ENCODE data around the gene XPC.

DNA sequence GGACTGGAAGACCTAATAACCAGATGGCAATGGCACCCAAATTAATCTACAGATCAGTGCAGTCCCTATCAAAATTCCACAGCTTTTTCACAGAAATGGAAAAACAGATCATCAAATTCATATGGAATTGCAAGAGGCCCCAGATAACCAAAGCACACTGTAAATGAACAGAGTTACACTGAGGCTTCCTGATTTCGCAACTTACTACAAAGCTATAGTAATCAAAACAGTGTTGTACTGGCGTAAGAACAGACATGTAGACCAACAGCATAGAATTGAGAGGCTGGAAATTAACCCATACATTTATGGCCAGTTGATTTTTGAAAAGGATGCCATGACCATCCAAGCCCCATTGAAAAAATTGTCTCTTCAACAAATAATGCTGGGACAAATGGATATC is 16.2 kb downstream of the XPC start:
- TF ChIP-seq POLR2A (IDR thresholded peaks at IDR 0.05; ENCODE audit: low read depth, low read length): no peak
- TF ChIP-seq TAF1 (IDR thresholded peaks at IDR 0.05; ENCODE audit: borderline replicate concordance, low read depth, low read length): no peak
- no peak for TF ChIP-seq POLR2AphosphoS5 (IDR thresholded peaks at IDR 0.05; ENCODE audit: low read depth, low read length)

Measured in GM12892 (cell line).